GM19463 (cell line): ENCODE measurements around the gene NELFA.
A peak's percentile ranks its signal among the peaks of the same experiment; 100 is the strongest.

ENCODE experiments used
- ATAC-seq: cut with Tn5 transposase; IDR thresholded peaks from one replicate; pipeline ENCODE4 v1.9.1; 2021; ENCODE audit warnings: mild to moderate bottlenecking, moderate library complexity; ENCODE audit not compliant: unreplicated experiment

The NELFA gene

DNA sequence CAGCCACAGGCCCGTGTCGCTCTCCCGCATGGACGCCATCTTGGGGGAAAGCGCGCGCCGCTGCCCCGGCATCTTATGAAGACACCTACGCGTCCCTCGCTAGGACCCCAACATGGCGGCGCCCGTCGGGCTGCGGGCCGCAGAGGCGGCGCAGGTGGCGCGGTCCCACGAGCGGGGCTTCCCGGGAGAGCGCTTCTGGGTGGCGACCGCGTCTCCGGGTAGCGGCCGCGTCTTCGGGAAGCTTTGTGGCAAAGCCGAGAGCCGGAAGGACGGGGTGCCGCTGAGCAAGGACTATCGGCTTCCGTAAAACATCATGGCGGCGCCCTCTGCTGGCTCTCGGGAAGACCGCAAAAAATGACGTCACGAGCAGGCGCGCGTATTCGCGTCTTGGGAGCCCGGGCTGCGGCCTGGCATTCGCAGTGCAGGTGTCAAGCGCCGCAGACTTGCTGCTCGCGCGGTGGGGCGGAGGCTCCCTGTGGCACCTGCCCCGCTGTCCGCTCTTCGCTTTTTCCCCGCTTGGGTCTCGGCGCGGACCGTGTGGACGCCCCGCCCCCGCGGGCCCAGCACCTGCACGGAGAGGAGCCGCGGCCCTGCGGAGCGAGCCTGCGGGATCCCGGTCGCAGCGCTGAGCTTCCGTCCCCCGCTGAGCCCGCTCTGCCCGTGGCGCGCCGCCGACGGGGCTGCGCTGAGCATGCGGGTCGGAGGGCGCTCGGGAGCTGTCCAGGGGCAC, at the start of gene NELFA:
NELFA (minus strand) TSS at position 54 of the 730 bp plus-strand sequence; CDS start at position 39, 15 bp downstream.
- peak; percentile 82 for ATAC-seq

DNA sequence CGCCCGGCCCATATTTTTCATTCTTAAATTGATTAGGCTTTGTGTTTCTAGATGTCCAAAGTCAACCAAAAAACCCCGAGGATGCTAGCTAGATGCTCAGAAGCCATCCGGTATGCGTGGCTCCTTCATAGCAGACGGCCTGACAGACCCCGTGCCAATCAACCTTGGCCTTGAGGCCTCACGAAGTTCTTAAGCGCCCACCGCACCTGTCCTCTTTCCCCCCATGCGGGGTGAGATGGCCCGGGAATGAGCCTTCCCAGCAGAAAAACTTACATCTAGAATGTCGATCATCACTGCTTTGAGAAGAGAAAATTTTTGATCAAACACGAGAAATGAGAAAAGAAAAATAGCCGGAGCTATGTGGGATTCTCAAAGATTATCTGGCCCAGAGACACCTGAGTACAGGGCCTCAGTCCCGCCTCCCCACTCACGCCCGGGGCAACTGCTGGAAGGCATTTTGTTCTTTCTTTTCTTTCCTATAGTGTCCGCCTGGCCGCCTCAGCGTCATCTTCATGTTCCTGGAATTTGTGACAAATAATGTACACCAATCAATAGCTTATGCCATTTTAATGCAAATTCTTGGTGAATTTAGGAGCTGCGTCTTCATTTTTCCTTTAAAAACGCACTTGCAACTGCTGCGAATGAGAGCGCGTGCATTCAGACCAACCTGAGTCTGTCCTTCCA, 48.8 kb upstream of the NELFA start:
- ATAC-seq, result no peak

DNA sequence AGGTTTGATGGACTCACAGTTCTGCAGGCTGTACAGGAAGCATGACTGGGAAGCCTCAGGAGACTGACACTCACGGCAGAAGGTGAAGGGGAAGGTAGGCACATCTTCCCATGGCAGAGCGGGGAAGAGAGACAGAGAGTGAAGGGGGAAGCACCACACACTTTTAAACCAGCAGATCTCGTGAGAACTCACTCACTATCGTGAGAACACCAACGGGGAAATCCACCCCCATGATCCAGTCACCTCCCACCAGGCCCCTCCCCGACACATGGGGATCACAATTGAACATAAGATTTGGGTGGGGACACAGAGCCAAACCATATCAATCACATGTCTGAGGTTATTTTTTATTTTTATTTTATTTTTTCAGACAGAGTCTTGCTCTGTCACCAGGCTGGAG, 45.4 kb upstream of the NELFA start:
- no peak for ATAC-seq

DNA sequence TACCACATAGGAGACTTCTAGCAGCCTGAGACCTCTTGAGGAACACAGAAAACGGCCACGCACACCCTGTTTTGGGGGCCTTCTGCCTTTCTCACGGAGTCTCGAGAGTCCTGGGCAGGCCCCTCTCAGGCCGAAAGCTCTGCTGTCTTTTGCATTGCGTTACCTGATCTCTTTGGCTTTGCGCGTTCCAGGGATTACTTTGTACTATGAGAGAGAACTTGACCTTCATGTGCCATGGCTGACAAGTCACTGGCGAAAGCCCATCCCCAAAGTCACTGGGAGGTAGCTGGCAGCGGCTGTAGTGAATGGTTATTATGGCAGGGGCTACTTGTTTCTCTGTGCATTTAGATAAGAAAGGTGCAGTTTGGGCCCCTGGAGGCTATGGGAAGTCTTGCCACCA, 42.3 kb upstream of the NELFA start:
- no peak for ATAC-seq

DNA sequence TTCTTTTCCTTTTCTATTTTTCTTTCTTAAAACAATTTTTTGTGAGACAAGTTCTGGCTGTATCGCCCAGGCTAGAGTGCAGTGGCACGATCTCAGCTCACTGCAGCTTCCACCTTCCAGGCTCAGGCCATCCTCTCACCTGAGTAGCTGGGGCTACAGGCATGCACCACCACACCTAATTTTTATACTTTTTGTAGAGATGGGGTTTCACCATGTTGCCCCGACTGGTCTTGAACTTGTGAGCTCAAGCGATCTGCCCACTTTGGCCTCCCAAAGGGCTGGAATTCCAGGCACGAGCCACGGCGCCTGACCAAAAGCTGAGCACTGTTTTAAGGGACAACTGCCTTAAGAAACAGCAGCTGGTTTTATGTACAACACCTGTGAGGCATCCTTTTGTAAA, 41.0 kb upstream of the NELFA start:
- ATAC-seq, result no peak

DNA sequence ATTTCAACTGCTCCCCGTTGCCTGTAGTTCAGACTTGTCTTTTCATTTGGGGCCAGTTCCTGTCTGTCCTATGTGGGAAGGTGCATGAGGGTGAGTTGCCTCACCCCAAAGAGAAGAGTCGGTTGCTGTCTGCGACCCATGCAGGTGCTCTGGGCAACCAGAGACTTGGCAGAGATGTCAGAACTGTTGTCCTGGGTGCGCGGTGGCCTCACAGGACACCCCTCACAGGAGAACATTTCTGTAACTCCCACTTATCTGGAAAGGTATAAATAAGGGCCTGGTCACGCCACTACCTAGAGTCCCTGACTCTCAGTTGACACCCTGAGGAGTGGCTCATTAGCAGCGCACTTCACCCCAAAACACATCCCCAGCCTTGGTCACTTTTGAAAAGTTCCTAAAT, 40.6 kb upstream of the NELFA start:
- ATAC-seq, result no peak

DNA sequence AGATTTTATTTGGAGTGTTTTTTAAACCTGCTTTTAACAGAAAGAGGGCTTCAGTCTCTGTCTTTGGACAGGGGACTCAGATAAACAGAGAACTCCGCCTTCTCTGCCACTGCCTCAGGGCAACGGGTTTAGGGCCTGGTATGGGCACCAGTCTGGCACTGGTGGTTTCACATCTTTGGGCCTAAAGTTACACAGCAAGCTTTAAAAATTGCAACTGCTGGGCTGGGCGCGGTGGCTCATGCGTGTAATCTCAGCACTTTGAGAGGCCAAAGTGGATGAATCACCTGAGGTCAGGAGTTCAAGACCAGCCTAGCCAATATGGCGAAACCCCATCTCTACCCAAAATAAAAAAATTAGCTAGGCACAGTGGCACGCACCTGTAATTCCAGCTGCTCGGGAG, 40.1 kb upstream of the NELFA start:
- no peak for ATAC-seq

DNA sequence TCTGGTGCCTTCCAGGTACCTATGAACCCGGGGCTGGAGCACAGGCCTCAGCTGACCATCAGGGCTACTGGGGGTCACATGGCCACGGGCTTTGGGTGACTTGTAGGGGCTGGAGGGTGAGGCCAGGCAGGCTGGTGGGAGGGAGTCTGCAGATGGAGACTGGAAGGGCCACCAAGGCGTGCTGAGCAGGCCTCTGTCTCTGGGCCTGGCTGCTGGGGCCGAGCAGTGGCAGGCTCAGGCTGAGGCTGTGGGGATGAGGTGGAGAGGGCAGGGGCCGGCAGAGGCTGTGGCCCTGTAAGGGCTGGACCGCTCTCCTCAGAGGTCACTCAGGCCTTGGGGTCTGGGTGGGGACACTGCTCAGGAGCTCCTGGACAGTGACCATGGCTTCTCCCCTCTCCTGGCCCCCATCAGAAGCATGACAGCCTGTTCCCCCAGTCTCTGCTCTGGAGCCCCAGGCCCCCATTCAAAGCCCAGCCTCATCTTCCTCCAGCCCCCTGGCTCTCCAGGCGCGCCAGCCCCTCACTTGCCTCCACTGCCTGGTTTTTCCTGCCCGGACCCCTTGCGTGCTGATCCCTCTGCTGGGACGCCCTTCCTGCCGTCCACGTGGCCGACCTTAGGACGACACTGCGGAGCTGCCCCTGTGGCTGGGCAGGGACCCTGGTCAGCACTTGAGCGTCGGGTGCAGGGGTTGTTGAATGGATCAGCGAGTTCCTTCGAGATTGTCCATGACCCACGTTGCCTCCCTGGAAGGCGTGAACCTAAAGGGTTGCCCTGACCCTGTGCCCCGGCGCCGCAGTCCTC, 39.2 kb upstream of the NELFA start:
- ATAC-seq, result no peak

DNA sequence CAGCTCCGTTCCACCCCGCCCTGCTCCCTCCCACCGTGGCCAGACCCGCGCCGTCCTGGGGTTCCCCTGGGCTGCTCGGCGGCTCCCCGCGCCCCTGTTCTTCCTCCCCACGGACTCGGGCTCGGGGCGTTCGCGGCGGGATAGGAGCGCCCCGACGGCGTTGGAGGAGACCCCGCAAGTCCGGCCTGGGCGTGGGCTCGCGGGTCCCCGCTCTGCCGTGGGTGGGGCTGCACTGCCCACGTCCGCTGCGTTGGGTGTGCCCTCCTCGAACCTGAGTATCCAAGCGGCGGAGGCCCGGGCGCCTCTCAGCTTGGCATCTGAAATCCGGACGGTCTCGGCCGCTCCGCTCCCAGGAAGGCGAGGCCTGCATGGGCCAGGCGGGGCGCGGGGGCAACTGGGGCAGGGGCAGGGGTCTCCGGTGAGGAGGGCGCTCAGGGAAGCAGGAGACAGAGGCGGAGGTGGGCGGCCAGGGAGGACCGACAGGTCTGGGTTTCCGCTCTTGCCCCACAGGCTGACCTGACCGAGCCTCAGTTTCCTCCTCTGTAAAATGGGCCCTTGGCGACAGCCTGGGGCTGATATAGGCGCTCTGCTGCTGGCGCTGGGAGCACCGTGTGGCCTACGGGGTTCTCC, 38.4 kb upstream of the NELFA start:
- no peak for ATAC-seq

DNA sequence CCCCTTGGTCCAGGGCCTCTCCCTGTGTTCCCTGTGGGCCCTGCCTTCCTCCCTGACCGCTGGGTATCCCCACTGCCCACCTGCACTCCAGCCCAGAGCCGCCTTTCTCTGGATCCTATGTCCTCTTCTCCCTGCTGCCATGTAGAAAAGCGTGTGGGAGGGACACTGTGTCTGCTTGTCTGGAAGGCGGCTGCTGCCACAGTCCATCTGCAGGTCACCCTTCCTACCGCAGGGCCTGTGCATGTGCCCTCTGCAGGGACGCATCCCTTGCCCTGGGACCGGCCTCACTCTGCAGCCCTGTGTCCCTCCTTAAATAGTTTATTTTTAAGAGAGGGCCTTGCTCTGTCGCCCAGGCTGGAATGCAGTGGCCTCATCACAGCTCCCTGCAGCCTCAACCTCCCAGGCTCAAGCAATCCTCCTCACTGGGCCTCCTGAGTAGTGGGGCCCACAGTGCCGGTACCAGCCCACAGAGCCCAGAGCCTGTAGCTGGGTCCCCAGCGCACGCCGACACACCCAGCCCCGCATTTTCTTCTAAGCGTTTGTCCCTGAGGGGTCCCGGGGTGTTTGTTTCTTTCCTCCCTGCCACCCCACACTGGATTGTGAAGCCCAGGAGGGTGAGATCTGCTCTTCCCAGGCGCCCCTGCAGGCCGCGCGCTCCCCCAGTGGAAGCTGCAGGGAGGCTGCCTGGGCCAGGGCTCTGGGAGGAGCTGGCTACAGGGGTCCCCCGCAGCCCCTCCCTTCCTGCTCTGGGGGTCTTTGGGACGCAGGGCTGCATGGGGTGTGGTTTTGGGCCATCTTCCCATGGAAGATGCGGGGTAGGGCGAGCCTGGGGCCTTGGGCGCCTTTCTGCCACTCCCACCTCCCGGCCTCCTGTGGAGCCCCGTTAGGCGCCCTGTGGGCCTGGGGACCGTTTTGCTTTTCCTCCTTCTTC, 37.5 kb upstream of the NELFA start:
- no peak for ATAC-seq

DNA sequence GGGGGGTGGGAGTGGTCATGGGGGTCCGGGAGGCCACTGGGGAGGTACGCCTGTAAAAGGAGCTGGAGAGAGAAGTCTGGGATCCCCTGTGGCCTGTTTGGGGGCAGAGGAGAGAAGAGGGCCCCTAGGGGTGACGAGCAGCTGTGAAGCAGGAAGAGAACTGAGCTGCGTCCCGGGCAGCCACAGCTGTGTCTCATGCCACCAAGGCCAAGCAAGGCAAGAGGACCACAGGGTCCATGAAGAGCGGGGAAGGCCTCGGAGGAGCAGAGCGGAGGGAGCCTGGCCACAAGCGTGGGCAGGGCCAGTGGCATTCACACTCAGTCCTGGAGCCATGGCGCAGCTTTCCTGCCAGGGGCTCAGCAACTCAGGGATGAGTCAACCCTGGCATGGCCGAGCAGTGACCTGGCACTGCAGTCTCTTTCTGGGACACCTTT, 36.8 kb upstream of the NELFA start:
- no peak for ATAC-seq

DNA sequence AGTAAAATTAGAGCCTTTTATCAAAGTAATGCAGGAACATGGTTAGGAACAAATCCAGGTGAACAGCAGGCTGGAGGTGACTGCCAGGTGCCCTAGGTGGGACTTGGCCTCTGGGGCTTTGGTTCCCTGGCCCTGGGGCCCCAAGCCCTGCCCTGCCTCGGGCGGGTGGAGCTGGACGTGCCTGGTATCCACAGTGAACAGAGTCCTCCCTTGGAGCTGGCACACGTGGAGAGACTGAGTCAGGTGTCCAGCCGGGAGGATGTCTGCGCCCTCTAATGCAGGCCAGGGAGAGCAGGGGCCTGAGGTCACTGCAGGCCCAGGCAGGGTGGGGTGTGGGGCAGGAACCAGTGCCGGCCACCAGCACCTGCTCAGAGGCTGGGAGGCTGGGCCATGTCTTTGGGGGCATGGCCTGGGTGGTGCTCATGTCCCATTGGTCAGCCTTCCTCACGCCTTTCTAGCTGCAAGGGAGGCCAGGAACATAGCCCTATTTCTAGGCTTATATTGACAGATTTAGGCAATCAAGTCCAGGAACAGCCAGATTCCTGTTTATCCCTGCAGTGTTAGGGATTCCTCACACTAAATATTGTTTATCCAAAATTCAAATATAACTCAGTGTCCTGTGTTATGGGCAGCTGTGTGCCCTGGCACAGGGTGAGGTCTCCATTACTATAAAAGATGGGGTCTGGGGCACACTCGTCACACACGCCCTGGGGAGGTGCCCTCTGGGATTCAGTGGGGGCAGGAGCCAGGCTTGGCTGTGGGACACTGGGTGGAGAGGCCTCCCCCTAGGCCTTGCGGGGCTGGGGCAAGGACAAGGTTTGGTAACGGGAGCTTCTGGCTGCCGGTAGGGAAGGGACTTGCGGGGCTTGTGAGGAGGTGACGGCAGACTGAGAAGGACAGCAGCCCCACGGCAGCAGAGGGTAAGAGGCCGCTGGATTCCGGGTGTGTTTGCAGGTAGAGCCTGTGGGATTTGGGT, 36.1 kb upstream of the NELFA start:
- ATAC-seq, result no peak

DNA sequence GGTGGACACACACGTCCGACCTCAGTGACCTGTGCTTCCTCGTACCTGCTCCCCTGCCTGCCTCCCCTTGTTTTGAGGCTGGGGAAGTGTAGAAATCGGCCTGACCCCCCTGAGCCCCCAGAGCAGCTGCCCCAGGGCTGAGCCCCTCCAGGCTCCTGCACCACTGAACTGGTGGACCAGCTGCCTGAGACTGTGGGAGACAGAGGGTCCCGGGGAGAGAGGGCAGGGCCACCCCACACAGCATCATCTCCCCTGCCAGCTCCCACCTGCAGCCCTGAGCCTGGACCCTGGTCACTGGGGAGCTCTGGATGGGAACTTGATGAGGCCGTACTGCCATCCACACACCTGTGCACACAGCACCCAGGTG, 35.3 kb upstream of the NELFA start:
- ATAC-seq, result no peak

DNA sequence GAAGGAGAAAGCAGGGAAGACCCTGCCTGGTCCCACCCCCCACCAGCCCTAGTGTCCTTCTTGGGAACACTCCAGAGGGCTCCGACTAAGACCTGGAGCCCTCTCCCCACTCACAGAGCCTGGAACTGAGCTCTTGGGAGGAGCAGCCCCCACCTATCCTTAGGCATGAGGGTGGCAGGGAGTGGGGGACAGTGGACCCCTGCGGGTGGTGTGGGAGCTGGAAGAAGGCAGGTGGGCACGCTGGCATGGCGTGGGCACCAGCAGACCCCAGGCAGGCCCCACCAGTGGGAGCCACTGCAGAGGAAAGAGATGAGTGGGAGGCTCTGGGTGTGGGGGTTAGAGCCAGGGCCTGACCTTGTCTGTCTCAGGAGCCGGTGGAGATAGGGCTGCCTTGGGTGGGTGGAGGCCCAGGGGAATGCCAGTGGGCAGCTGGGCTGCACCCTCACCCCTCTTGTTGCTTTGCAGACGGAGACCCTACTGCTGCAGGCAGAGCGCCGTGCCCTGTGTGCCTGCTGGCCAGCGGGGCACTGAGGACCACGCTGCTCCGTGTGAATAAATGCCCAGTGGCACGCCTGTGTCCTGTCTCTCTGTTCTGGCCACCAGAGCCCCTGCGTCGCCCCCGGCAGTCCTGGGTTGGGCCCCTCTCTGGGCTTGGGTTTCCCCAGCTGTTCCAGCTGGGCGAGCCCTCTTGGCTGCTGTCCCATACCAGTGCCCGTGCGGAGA, 34.8 kb upstream of the NELFA start:
- no peak for ATAC-seq

DNA sequence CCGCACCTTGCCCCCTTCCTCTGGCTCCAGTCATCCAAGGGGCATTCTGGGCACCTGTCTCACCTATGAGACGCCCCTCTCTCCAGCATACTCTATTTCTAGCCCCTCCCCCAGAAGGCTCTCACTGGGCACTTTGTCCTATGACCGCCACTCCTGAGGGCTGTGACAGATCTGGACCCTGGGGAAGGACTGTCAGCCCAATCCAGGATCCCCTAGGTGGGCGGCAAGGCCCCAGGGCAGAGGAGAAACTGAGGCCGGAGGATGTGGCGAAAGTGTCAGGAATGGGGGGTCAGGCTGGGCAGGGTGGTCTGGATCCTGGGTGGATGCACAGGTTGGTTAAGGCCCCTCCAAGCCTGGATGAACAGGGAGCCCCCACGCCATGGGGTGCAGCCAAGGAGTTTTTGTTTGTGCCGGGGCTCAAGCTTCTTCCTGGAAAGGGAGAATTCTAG, 34.2 kb upstream of the NELFA start:
- ATAC-seq, result no peak

DNA sequence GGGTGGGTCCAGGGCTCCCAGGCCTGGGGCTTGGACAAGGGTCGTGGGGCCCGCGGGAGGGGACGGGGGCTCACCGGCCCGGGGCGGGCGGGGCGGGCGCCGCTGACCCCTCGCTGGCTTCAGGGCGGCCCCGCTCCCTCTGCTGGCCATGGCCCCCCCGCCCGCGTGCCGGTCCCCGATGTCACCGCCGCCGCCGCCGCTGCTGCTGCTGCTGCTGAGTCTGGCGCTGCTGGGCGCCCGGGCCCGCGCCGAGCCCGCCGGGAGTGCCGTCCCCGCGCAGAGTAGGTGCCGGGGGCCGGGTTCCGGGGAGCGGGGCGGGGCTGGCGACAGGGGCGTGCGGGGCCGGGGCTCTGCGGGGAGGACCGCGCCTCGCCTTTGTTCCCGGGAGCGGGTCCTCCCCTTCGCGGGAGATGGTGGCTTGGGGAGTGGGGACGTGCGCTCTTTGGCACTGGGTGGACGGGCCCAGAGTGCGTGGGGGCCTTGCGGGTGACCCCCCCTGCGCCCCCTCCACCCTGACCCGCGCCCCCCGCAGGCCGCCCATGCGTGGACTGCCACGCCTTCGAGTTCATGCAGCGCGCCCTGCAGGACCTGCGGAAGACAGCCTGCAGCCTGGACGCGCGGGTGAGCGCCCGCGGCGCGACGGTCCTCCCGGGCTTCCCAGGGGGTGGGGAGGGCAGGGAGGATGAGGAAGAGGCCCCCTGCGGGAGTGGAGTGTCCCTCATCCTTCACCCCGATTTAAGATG, 33.6 kb upstream of the NELFA start:
- no peak for ATAC-seq

DNA sequence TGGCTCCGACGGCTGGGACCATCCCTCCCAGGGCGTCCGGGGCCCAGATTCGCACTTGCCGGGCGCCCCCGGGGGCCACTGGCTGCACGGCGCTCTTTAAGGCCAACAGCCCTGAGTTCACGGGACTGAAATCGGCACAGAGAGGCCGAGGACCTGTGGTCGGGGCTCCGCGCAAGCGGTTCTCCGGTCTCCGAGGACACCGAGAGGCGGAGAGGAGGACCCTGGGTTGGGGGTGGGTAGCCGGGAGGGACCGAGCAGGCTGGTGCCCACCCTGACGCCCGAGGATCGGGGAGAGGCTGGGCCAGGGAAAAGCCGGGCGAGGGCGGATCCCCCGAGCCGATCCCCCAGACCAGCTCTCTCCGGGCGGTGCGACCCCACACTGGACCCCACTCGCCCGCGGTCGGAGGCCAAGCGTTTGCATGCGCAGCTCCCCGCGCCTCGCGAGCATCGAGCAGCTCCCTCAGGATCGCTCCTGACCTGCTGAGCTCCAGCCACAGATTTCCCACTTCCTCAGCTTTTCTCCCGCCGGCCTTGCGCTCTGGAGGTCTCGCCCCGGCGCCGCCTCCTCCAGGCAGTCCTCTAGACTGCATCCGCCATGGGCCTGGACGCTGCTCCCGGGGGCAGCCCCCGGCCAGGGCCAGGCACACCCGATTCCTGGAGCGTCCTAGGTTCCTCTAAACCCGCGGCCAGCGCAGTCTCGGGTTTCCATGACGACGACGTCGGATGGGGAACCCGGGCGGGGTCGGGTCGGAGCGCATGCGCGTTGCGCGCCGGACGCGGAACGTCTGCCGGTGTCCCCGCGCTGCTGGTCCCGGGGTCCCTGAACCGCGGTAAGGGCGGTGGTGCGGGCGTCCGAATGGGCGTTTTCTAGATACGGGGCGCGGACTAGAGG, 32.7 kb upstream of the NELFA start:
- ATAC-seq, result no peak
